HFF-Myc (cell line): ENCODE measurements around the gene CCL5.

Source experiments
- DNase-seq: peaks from one replicate; pipeline ENCODE4 v3.0.0-alpha.2; 2011; ENCODE audit warnings: low read depth; ENCODE audit errors: extremely low read depth
- H3K4me3 ChIP-seq: replicated peaks from 2 replicates; pipeline ENCODE4 v1.5.1; 2011; ENCODE audit warnings: low read depth, mild to moderate bottlenecking, control low read depth, low read length
- TF ChIP-seq, protein P1 (sequence below): IDR thresholded peaks from 2 replicates; pipeline ENCODE4 v1.5.1; 2012; ENCODE audit warnings: mild to moderate bottlenecking, low read depth, low read length, control low read depth; ENCODE audit errors: missing control alignments

CCL5 gene

DNA sequence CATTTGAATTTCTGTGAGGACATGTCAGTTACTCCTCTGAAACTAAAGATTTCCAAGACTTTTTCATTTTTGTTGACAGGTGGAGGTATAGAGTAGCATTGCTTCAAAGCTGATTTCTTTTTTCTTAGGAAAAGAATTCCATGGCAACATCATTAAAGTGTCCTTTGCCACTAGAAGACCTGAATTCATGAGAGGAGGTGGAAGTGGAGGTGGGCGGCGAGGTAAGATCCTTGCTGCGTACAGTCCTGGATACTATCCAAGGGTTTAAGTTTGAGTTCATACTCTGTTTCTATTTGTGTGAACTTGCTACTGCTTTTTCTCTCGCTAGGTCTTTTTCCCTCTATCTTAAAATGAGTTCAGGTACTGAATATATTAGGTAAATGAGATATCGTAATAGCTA lies 37.9 kb downstream of the CCL5 start:
- DNase-seq: no peak
- H3K4me3 ChIP-seq: no peak overlapping the region
- TF ChIP-seq, protein P1, sequence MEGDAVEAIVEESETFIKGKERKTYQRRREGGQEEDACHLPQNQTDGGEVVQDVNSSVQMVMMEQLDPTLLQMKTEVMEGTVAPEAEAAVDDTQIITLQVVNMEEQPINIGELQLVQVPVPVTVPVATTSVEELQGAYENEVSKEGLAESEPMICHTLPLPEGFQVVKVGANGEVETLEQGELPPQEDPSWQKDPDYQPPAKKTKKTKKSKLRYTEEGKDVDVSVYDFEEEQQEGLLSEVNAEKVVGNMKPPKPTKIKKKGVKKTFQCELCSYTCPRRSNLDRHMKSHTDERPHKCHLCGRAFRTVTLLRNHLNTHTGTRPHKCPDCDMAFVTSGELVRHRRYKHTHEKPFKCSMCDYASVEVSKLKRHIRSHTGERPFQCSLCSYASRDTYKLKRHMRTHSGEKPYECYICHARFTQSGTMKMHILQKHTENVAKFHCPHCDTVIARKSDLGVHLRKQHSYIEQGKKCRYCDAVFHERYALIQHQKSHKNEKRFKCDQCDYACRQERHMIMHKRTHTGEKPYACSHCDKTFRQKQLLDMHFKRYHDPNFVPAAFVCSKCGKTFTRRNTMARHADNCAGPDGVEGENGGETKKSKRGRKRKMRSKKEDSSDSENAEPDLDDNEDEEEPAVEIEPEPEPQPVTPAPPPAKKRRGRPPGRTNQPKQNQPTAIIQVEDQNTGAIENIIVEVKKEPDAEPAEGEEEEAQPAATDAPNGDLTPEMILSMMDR: no peak

DNA sequence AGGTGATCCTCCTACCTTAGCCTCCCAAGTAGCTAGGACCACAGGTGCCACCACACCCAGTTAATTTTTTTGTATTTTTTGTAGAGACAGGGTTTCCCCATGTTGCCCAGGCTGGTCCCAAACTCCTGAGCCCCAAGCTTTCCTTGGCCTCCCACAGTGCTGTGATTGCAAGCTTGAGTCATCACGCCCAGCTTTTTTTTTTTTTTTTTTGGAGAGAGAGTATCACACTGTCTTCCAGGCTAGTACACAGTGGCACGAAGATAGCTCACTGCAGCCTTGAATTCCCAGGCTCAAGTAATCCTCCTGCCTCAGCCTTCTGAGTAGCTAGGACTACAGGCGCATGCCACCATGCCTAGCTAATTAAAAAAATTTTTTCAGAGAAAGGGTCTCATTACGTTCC lies 38.7 kb downstream of the CCL5 start:
- TF ChIP-seq, protein P1: no peak
- no peak for DNase-seq
- no peak overlapping the region for H3K4me3 ChIP-seq

DNA sequence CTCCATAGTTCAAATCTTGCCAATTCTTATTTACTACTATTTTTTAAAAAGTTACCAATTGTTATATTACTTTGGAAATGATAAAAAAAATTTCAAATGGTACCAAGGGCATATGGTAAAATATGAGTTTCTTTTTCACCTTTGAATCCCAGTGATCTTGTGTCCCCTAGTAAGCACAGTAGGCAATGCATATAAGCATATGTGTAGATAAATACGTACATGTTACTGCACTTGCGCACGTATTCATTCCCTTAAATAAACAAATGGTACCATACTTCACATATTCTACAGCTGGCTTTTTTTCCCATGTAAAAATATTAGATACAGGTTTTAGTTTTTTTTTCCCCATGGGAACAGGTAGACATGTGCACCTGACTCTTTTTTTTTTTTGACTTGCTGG lies 39.1 kb downstream of the CCL5 start:
- DNase-seq: no peak
- no peak overlapping the region for H3K4me3 ChIP-seq
- TF ChIP-seq, protein P1: no peak

DNA sequence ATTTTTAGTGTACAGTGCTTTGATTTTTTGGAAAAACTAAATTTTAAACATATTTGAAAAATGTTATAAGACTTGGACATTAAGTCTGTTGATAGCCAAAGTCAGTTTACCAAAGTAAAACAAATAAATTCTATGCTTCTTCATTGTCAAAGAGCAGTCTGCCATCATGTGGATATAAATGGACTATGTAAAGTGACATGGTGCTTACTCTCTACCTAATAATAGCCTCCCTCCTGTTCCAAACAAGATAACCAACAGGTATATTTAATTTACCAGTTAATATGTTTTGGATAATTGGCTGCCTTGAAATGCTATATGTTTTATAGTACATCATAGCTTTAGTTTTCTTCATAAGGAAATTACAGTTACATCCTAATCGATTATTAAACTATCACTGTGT lies 55.0 kb downstream of the CCL5 start:
- H3K4me3 ChIP-seq: no peak overlapping the region
- TF ChIP-seq, protein P1: no peak

More for the DNA sequence above, 55.0 kb downstream of the CCL5 start:
- DNase-seq: no peak
